ENCODE results near the gene TMEM62. TPM values are rescaled to one million over a fixed set of nuclear protein-coding genes. Genes with fewer than 3 reads are reported as not detected.
A peak's percentile ranks its signal among the peaks of the same experiment; 100 is the strongest.

Gene TMEM62
- total and polyA plus RNA-seq, 9 of the 15 experiments (the other 6 are each of a cell fraction or from before 2014, with no cell fraction given), result 4.4 to 16.6 (median 11.1) TPM

DNA sequence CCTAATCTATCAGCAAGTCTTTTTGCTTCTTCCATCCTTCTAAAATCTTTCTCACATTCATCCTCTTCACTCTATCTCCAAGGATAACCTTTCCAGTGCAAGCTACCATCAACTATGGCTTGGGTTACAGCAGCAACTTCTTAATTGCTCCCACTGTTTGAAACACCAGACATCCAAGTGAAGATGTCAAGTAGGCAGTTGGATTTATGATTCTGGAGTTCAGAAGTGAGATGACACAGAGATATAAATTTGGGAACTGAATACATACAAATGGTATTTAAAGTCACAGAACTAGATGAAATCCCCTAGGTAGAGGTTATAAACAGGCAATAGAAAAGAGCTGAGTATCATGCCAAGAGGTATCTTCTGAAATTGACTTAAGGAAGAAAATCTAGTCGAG is 31.2 kb upstream of the TMEM62 start (continued):
- TF ChIP-seq, protein P1, sequence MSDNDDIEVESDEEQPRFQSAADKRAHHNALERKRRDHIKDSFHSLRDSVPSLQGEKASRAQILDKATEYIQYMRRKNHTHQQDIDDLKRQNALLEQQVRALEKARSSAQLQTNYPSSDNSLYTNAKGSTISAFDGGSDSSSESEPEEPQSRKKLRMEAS (CRISPR knock-in tag; IDR thresholded peaks at IDR 0.05), result no peak
- no peak for TF ChIP-seq ILK (tag; IDR thresholded peaks at IDR 0.05; ENCODE audit: borderline replicate concordance, low read depth)
- TF ChIP-seq, protein P2, sequence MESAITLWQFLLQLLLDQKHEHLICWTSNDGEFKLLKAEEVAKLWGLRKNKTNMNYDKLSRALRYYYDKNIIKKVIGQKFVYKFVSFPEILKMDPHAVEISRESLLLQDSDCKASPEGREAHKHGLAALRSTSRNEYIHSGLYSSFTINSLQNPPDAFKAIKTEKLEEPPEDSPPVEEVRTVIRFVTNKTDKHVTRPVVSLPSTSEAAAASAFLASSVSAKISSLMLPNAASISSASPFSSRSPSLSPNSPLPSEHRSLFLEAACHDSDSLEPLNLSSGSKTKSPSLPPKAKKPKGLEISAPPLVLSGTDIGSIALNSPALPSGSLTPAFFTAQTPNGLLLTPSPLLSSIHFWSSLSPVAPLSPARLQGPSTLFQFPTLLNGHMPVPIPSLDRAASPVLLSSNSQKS (CRISPR knock-in tag; IDR thresholded peaks at IDR 0.05), result no peak

DNA sequence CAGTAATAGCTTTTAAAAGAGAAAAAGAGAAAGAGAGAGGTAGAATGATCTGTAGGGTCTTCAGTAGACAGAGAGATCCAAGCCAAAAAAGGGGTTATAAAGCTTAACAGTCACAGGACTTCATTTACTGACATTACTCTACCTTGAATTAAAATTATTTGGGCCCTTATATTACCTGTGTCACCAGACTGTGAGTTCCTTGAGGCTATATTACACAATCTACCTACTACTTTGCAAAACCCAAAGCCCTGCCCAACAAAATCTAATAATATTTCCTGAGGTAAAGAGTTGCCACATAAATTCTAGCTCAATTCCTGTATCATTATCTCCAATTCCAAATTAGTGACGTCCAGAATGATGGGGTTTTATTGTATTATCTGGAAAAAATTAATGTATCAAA is 29.5 kb upstream of the TMEM62 start:
- TF ChIP-seq CEBPB (tag; IDR thresholded peaks at IDR 0.05) (0 out of 2 replicates have a peak, but pooled peaks have one; percentile 15), GTF2F1 (IDR thresholded peaks at IDR 0.05; ENCODE audit: low read depth, low read length) (no peak), SRSF7 (optimal IDR thresholded peaks at IDR 0.05; ENCODE audit: low read depth, low read length) (no peak), ZNF239 (CRISPR knock-in tag; IDR thresholded peaks at IDR 0.05) (no peak), CEBPG (CRISPR knock-in tag; IDR thresholded peaks at IDR 0.05) (no peak), CEBPG (tag; conservative IDR thresholded peaks at IDR 0.05 in 1 of 2, IDR thresholded peaks at IDR 0.05 in 1 of 2) (0 out of 4 replicates have a peak, but pooled peaks of 1 of the 2 experiments have one; percentile 16), ZNF668 (CRISPR knock-in tag; IDR thresholded peaks at IDR 0.05) (no peak), MAFG (tag; conservative IDR thresholded peaks at IDR 0.05) (no peak), SP2 (IDR thresholded peaks at IDR 0.05; ENCODE audit: extremely low read depth, low read depth, low read length, poor library complexity, severe bottlenecking) (no peak)
- H3K79me2 ChIP-seq (ENCODE audit: control insufficient read depth, insufficient read depth, low read length), result peaks cover 68% of the 10 kb centered on the region
- peak overlapping the region in 1 of 2 experiments; percentile 90; a peak in 2 of 4 replicates for H3K9ac ChIP-seq (ENCODE audit: insufficient read depth in 1 of 2, low read depth in 2 of 2, low read length in 2 of 2)
- in situ Hi-C loops (cut with MboI), result no loop called here
- H3K9me3 ChIP-seq (replicated peaks; ENCODE audit: control insufficient read depth, insufficient read depth, low read depth, low read length), result no peaks in the 10 kb centered on the region
- H3K4me1 ChIP-seq (replicated peaks in 1 of 2; ENCODE audit: control insufficient read depth in 2 of 2, insufficient read depth in 2 of 2, low read length in 2 of 2), result peaks cover 0 to 27% of the 10 kb centered on the region in 2 experiments; a peak in 3 of 5 replicates
- 37% methylated on average over 1 of the region's 1 CpG for WGBS (ENCODE audit: insufficient coverage, low coverage, missing lambda C conversion rate)
- DNase-seq (ENCODE audit: extremely low read depth in 1 of 4, low spot score in 3 of 4) (no peak), ATAC-seq (no peak), FAIRE-seq (no peak)
- no peaks in the 10 kb centered on the region for H4K20me1 ChIP-seq (replicated peaks; ENCODE audit: control insufficient read depth, insufficient read depth, low read length)
- H3K9me1 ChIP-seq (ENCODE audit: control insufficient read depth, insufficient read depth, low read length), result no peaks in the 10 kb centered on the region
- CTCF ChIA-PET (ENCODE audit: low intra/inter-chr PET ratio), result no interaction called here
- H3K4me2 ChIP-seq (ENCODE audit: insufficient read depth, low read length), result peak overlapping the region; percentile 96; the same call in 1 of the 2 replicates
- BruUV-seq (replicated peaks), result no TSS peak
- no peak overlapping the region for H3K4me3 ChIP-seq
- H3K36me3 ChIP-seq (ENCODE audit: control insufficient read depth, insufficient read depth, low read length), result peaks cover 43% of the 10 kb centered on the region; the same call in 2 of the 3 replicates
- POLR2A ChIA-PET, result interaction anchor here (0.8 to 1.4 kb wide), 2 partner anchors 10 to 15 kb away, joined by 3 read pairs; no protein-coding TSS in a partner anchor
- H3K27me3 ChIP-seq (ENCODE audit: control insufficient read depth in 2 of 2, insufficient read depth in 2 of 2, low read length in 2 of 2), result no peaks in the 10 kb centered on the region
- H3K27ac ChIP-seq (ENCODE audit: extremely low read depth, low read depth, low read length), result no peak overlapping the region
- H2AFZ ChIP-seq (ENCODE audit: low read depth, low read length), result no peak overlapping the region
- intact Hi-C loops (cut with micrococcal nuclease), result loop anchor here (10.0 kb wide), 1 partner anchor 81 kb away; the partner anchor contains the start of gene CCNDBP1

Data from K562 (cell line).